KG1 (cell line): ENCODE measurements around the gene TOM1L2.
"Not testable (repeated sequence)": the region's sequence is repeated elsewhere in the genome, so short reads cannot be mapped to it uniquely, and the experiment has no call there.

ENCODE experiments used
- DNase-seq: peaks from one replicate; lab custom pipeline; 2025; lab: John Stamatoyannopoulos, UW

Gene TOM1L2

GRCh38 chr17:17942846-17943245, 29.4 kb downstream of the TOM1L2 start:
- no peak for DNase-seq

- no peak for DNase-seq
Observed at GRCh38 chr17:17941015-17941414, 31.2 kb downstream of the TOM1L2 start.

- DNase-seq: no peak
Observed at GRCh38 chr17:17940441-17940911, 31.7 kb downstream of the TOM1L2 start.

- not testable (repeated sequence) for DNase-seq
Observed at GRCh38 chr17:17939941-17940340, 32.3 kb downstream of the TOM1L2 start.

GRCh38 chr17:17938388-17939107, 33.7 kb downstream of the TOM1L2 start:
- no peak for DNase-seq

GRCh38 chr17:17937958-17938357, 34.2 kb downstream of the TOM1L2 start:
- no peak for DNase-seq

GRCh38 chr17:17937201-17937853, 34.9 kb downstream of the TOM1L2 start:
- no peak for DNase-seq

- DNase-seq: no peak
Observed at GRCh38 chr17:17935321-17936271, 36.6 kb downstream of the TOM1L2 start.

- DNase-seq: no peak
Observed at GRCh38 chr17:17934806-17935205, 37.4 kb downstream of the TOM1L2 start.

- no peak for DNase-seq
Observed at GRCh38 chr17:17934214-17934613, 38.0 kb downstream of the TOM1L2 start.

- no peak for DNase-seq
Observed at GRCh38 chr17:17933775-17934174, 38.4 kb downstream of the TOM1L2 start.

GRCh38 chr17:17931159-17931558, 41.0 kb downstream of the TOM1L2 start:
- DNase-seq: no peak

- no peak for DNase-seq
Observed at GRCh38 chr17:17930674-17931073, 41.5 kb downstream of the TOM1L2 start.

GRCh38 chr17:17929655-17930380, 42.4 kb downstream of the TOM1L2 start:
- DNase-seq: no peak

- DNase-seq: no peak
Observed at GRCh38 chr17:17928398-17929287, 43.6 kb downstream of the TOM1L2 start.

- DNase-seq: no peak
Observed at GRCh38 chr17:17926840-17927449, 45.3 kb downstream of the TOM1L2 start.

- DNase-seq: no peak
Observed at GRCh38 chr17:17926036-17926435, 46.2 kb downstream of the TOM1L2 start.

GRCh38 chr17:17924857-17925250, 47.3 kb downstream of the TOM1L2 start:
- DNase-seq: no peak

- DNase-seq: no peak
Observed at GRCh38 chr17:17924131-17924856, 47.9 kb downstream of the TOM1L2 start.
